SK-N-MC (cell line): ENCODE data around the gene ERCC6L.

Experiments used
- EZH2 ChIP-seq: fragments of 200-600 bp; sonication (generic); IDR thresholded peaks from one replicate; pipeline ENCODE4 v1.6.1; 2017; ENCODE audit warnings: antibody characterized with exemption
- FOXP2 ChIP-seq: optimal IDR thresholded peaks from 2 replicates; pipeline ENCODE3; 2011; ENCODE audit warnings: mild to moderate bottlenecking, moderate library complexity; ENCODE audit not compliant: insufficient read depth; ENCODE audit errors: extremely low read length, control extremely low read depth
- POLR2AphosphoS5 ChIP-seq: IDR thresholded peaks from 2 replicates; pipeline ENCODE4 v1.6.1; 2012; ENCODE audit warnings: mild to moderate bottlenecking, low read depth, low read length, borderline replicate concordance

DNA sequence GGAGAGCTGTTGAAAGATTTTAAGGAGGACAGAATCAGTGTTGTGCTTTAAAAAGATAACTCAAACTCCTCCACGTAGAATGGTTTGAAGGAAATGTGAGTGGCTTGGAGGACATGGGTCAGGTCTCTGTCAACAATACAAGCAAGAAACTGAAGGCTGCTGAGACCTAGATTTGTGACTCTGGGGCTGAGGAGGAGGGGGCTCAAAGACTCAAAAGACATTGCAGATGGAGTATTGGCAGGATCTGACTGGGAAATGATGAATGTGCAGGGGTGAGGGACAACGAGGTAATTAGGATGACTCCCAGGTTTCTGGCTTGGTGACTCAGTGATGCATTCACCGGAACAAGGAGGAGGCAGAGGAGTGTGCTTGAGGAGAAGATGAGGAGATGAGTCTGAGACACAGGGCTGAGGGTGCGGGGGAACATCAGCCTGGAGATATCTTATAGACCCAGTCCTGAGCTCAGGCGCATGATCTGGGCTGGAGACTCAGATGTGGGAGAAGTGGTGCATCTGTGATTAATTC, 41.6 kb upstream of the ERCC6L start:
- TF ChIP-seq EZH2 (no peak), POLR2AphosphoS5 (no peak), FOXP2 (no peak)
